Sigmoid colon (tissue), 3 donors: ENCODE results near the gene CEP85.

Experiments used
- POLR2A ChIP-seq, 2 donors: fragments of 450-650 bp; IDR thresholded peaks; one replicate each; pipeline ENCODE4 v1.6.1; 2016; ENCODE audit warnings: antibody characterized with exemption in 2 of 2, mild to moderate bottlenecking in 2 of 2, moderate library complexity in 2 of 2
- TF ChIP-seq, protein P1 (sequence below), 4 experiments: fragments of 450-650 bp in 3 of 4; fragments of 200-600 bp in 1 of 4; IDR thresholded peaks; one replicate each; pipeline ENCODE4 v1.5.1; 2016 to 2019; ENCODE audit warnings: antibody characterized with exemption in 4 of 4, mild to moderate bottlenecking in 3 of 4, moderate library complexity in 2 of 4

DNA sequence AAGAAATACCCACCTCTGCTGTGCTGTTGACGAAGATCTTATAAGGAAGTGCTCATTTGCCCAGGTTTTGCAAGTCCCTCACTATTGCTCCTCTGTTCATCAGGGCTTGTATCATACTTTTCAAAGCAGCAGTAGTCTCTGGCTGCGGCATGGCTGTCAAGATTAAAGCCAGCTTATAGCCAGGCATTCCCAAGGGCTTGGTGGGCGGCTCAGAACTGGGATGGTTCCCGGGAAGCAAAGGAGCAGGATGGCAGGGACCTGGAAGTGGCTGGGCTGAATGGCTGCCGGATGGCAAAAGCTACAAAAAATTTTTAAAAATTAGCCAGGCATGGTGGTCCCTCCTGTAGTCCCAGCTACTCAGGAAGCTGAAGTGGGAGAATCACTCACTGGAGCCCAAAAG lies 29.2 kb downstream of the CEP85 start:
- no peak for TF ChIP-seq POLR2A (IDR thresholded peaks at IDR 0.05)
- TF ChIP-seq, protein P1, sequence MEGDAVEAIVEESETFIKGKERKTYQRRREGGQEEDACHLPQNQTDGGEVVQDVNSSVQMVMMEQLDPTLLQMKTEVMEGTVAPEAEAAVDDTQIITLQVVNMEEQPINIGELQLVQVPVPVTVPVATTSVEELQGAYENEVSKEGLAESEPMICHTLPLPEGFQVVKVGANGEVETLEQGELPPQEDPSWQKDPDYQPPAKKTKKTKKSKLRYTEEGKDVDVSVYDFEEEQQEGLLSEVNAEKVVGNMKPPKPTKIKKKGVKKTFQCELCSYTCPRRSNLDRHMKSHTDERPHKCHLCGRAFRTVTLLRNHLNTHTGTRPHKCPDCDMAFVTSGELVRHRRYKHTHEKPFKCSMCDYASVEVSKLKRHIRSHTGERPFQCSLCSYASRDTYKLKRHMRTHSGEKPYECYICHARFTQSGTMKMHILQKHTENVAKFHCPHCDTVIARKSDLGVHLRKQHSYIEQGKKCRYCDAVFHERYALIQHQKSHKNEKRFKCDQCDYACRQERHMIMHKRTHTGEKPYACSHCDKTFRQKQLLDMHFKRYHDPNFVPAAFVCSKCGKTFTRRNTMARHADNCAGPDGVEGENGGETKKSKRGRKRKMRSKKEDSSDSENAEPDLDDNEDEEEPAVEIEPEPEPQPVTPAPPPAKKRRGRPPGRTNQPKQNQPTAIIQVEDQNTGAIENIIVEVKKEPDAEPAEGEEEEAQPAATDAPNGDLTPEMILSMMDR (IDR thresholded peaks at IDR 0.05), result no peak
